ENCODE data around the gene KRTAP20-2. TPM values are rescaled to one million over a fixed set of nuclear protein-coding genes. Genes with fewer than 3 reads are reported as not detected.

Gene KRTAP20-2
- total RNA-seq, 1 donor from 2014 or later = not detected

GRCh38 chr21:30668776-30669175 is 33.8 kb downstream of the KRTAP20-2 start:
- H3K4me3 ChIP-seq (ENCODE audit: low read depth, low read length) = no peak overlapping the region
- TF ChIP-seq CTCF (conservative IDR thresholded peaks at IDR 0.05; ENCODE audit: low read depth, low read length) = no peak
- DNase-seq (ENCODE audit: low read depth) = no peak

GRCh38 chr21:30672985-30673650 is 38.1 kb downstream of the KRTAP20-2 start:
- DNase-seq (ENCODE audit: low read depth) = no peak
- no peak overlapping the region for H3K4me3 ChIP-seq (ENCODE audit: low read depth, low read length)
- TF ChIP-seq CTCF (conservative IDR thresholded peaks at IDR 0.05; ENCODE audit: low read depth, low read length) = no peak

GRCh38 chr21:30674312-30674711 is 39.3 kb downstream of the KRTAP20-2 start:
- no peak for DNase-seq (ENCODE audit: low read depth)
- TF ChIP-seq CTCF (conservative IDR thresholded peaks at IDR 0.05; ENCODE audit: low read depth, low read length) = no peak
- H3K4me3 ChIP-seq (ENCODE audit: low read depth, low read length) = no peak overlapping the region

GRCh38 chr21:30676737-30677136 is 41.7 kb downstream of the KRTAP20-2 start:
- no peak overlapping the region for H3K4me3 ChIP-seq (ENCODE audit: low read depth, low read length)
- no peak for DNase-seq (ENCODE audit: low read depth)
- no peak for TF ChIP-seq CTCF (conservative IDR thresholded peaks at IDR 0.05; ENCODE audit: low read depth, low read length)

- no peak for TF ChIP-seq CTCF (conservative IDR thresholded peaks at IDR 0.05; ENCODE audit: low read depth, low read length)
- no peak for DNase-seq (ENCODE audit: low read depth)
- H3K4me3 ChIP-seq (ENCODE audit: low read depth, low read length) = no peak overlapping the region
Observed at GRCh38 chr21:30680586-30680985, 45.6 kb downstream of the KRTAP20-2 start.

- DNase-seq (ENCODE audit: low read depth) = no peak
- no peak overlapping the region for H3K4me3 ChIP-seq (ENCODE audit: low read depth, low read length)
- TF ChIP-seq CTCF (conservative IDR thresholded peaks at IDR 0.05; ENCODE audit: low read depth, low read length) = no peak
Observed at GRCh38 chr21:30684506-30684905, 49.5 kb downstream of the KRTAP20-2 start.

Other genes starting within 250 kb of the KRTAP20-2 start
- not detected in 2 replicates for gene KRTAP13-1, start 239.2 kb upstream of the KRTAP20-2 start, total RNA-seq
- gene KRTAP13-3, start 209.3 kb upstream of the KRTAP20-2 start, total RNA-seq = not detected in 2 replicates
- gene KRTAP13-4, start 205.0 kb upstream of the KRTAP20-2 start, total RNA-seq = not detected in 2 replicates
- gene KRTAP15-1, start 194.9 kb upstream of the KRTAP20-2 start, total RNA-seq = not detected in 2 replicates
- not detected in 2 replicates for gene KRTAP19-1, start 154.8 kb upstream of the KRTAP20-2 start, total RNA-seq
- gene KRTAP19-2, start 147.8 kb upstream of the KRTAP20-2 start, total RNA-seq = not detected in 2 replicates
- not detected in 2 replicates for gene KRTAP19-3, start 143.2 kb upstream of the KRTAP20-2 start, total RNA-seq
- not detected in 2 replicates for gene KRTAP19-4, start 138.0 kb upstream of the KRTAP20-2 start, total RNA-seq
- gene KRTAP19-5, start 133.1 kb upstream of the KRTAP20-2 start, total RNA-seq = not detected in 2 replicates
- not detected in 2 replicates for gene KRTAP19-6, start 93.3 kb upstream of the KRTAP20-2 start, total RNA-seq
- not detected in 2 replicates for gene KRTAP19-7, start 73.9 kb upstream of the KRTAP20-2 start, total RNA-seq
- gene KRTAP22-2, start 44.8 kb upstream of the KRTAP20-2 start, total RNA-seq = not detected in 2 replicates
- gene KRTAP6-3, start 42.8 kb upstream of the KRTAP20-2 start, total RNA-seq = not detected in 2 replicates
- not detected in 2 replicates for gene KRTAP6-2, start 36.3 kb upstream of the KRTAP20-2 start, total RNA-seq
- not detected in 2 replicates for gene KRTAP22-1, start 34.1 kb upstream of the KRTAP20-2 start, total RNA-seq
- gene KRTAP6-1, start 21.3 kb upstream of the KRTAP20-2 start, total RNA-seq = not detected in 2 replicates
- not detected in 2 replicates for gene KRTAP20-1, start 18.8 kb upstream of the KRTAP20-2 start, total RNA-seq
- not detected in 2 replicates for gene KRTAP20-4, start 14.6 kb upstream of the KRTAP20-2 start, total RNA-seq
- gene KRTAP20-3, start 7.7 kb downstream of the KRTAP20-2 start, total RNA-seq = not detected in 2 replicates
- gene KRTAP21-3, start 83.6 kb downstream of the KRTAP20-2 start, total RNA-seq = not detected in 2 replicates
- not detected in 2 replicates for gene KRTAP21-2, start 112.1 kb downstream of the KRTAP20-2 start, total RNA-seq
- gene KRTAP21-1, start 120.2 kb downstream of the KRTAP20-2 start, total RNA-seq = not detected in 2 replicates
- gene KRTAP8-1, start 178.1 kb downstream of the KRTAP20-2 start, total RNA-seq = not detected in 2 replicates
- gene KRTAP7-1, start 194.6 kb downstream of the KRTAP20-2 start, total RNA-seq = not detected in 2 replicates
- gene KRTAP11-1, start 246.4 kb downstream of the KRTAP20-2 start, total RNA-seq = not detected in 2 replicates